ENCODE data around the gene MBNL1.

Gene MBNL1

GRCh38 chr3:152282813-152283212 lies 14.1 kb downstream of the MBNL1 start:
- POLR2A ChIA-PET: no interaction called here
- TF ChIP-seq, protein P1, sequence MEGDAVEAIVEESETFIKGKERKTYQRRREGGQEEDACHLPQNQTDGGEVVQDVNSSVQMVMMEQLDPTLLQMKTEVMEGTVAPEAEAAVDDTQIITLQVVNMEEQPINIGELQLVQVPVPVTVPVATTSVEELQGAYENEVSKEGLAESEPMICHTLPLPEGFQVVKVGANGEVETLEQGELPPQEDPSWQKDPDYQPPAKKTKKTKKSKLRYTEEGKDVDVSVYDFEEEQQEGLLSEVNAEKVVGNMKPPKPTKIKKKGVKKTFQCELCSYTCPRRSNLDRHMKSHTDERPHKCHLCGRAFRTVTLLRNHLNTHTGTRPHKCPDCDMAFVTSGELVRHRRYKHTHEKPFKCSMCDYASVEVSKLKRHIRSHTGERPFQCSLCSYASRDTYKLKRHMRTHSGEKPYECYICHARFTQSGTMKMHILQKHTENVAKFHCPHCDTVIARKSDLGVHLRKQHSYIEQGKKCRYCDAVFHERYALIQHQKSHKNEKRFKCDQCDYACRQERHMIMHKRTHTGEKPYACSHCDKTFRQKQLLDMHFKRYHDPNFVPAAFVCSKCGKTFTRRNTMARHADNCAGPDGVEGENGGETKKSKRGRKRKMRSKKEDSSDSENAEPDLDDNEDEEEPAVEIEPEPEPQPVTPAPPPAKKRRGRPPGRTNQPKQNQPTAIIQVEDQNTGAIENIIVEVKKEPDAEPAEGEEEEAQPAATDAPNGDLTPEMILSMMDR (IDR thresholded peaks at IDR 0.05; ENCODE audit: control extremely low read depth, extremely low read depth, low read depth, missing control alignments): no peak

GRCh38 chr3:152283492-152284381 lies 15.0 kb downstream of the MBNL1 start:
- no peak for DNase-seq (ENCODE audit: extremely low spot score)
- TF ChIP-seq, protein P1 (IDR thresholded peaks at IDR 0.05; ENCODE audit: control extremely low read depth, extremely low read depth, low read depth, missing control alignments): no peak
- ChIA-PET POLR2A (no interaction called here), CTCF (interaction anchor here (1.0 to 4.4 kb wide), 7 partner anchors 9 to 160 kb away, joined by 3 to 17 read pairs (median 3); no protein-coding TSS in a partner anchor)

More at GRCh38 chr3:152282813-152283212, 14.1 kb downstream of the MBNL1 start:
- CTCF ChIA-PET: interaction anchor here (1.0 to 1.1 kb wide), 4 partner anchors 8 to 161 kb away, joined by 3 to 7 read pairs (median 3); no protein-coding TSS in a partner anchor
- DNase-seq (ENCODE audit: extremely low spot score): no peak

DNA sequence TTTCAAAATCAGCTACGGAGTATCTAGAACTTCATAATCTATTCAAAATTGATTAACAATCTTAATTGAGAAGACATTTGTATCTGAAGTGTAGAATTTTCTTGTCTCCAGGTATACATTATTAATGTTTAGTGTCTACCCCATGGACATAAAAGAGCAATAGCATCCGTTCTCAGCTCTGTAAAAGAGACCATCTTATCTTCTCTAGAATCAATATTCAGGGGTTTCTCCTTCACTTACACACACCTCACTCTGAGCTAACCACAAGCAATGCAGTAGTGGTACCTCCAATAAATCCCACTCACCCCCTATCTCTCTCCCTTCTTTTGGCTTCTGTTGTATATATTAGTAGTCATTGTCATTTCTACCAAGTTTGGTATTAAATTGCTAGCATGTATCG lies 16.2 kb downstream of the MBNL1 start:
- CTCF ChIA-PET: interaction anchor here (1.0 to 4.4 kb wide), 5 partner anchors 10 to 148 kb away, joined by 3 to 17 read pairs (median 3); no protein-coding TSS in a partner anchor
- no peak for DNase-seq (ENCODE audit: extremely low spot score)
- TF ChIP-seq, protein P1 (IDR thresholded peaks at IDR 0.05; ENCODE audit: control extremely low read depth, extremely low read depth, low read depth, missing control alignments): no peak
- POLR2A ChIA-PET: interaction anchor here (0.6 kb wide), 1 partner anchor 17 kb away, joined by 3 read pairs; no protein-coding TSS in a partner anchor

DNA sequence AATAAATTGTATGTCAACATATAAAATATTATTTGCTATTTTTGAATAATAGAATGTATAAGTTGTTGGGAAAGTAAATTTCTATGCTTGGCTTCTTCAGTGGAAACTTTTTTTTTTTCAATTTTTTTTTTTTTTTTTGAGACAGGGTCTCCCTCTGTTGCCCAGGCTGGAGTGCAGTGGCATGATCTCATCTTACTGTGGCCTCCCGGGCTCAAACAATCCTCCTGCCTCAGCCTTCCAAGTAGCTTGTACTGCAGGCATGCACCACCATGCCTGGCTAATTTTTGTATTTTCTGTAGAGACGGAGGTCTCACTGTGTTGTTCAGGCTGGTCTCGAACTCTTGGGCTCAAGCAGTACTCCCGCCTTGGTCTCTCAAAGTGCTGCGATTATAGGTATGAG lies 16.8 kb downstream of the MBNL1 start:
- TF ChIP-seq, protein P1 (IDR thresholded peaks at IDR 0.05; ENCODE audit: control extremely low read depth, extremely low read depth, low read depth, missing control alignments): no peak
- CTCF ChIA-PET: interaction anchor here (1.1 to 4.4 kb wide), 4 partner anchors 11 to 37 kb away, joined by 3 to 17 read pairs (median 6); no protein-coding TSS in a partner anchor
- POLR2A ChIA-PET: interaction anchor here (0.6 kb wide), 1 partner anchor 16 kb away, joined by 3 read pairs; no protein-coding TSS in a partner anchor
- DNase-seq (ENCODE audit: extremely low spot score): no peak

- ChIA-PET CTCF (interaction anchor here (0.7 to 4.4 kb wide), 5 partner anchors 9 to 75 kb away, joined by 3 to 17 read pairs (median 3); no protein-coding TSS in a partner anchor), POLR2A (no interaction called here)
- DNase-seq (ENCODE audit: extremely low spot score): no peak
- TF ChIP-seq, protein P1 (IDR thresholded peaks at IDR 0.05; ENCODE audit: control extremely low read depth, extremely low read depth, low read depth, missing control alignments): no peak
Observed at GRCh38 chr3:152287898-152288576, 19.3 kb downstream of the MBNL1 start.

DNA sequence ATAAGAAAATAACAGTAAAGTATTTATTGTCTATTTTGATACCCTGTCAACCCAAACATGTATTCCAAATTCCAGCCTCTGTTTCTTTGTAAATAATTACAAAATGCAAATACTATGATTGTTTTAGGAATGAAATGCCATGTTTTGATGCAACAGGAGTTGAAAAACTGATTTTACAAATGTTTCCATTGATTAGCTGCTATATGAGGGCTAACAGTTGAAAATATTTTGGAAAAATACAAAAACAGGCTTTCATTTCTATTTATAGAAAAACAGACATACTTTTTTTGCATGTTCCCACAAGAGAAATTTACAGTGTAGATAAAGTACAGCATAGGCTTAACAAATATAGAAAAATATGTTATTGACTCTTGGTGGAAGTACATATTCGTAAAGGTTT lies 20.0 kb downstream of the MBNL1 start:
- POLR2A ChIA-PET: no interaction called here
- CTCF ChIA-PET: interaction anchor here (1.0 kb wide), 1 partner anchor 75 kb away, joined by 3 read pairs; no protein-coding TSS in a partner anchor
- DNase-seq (ENCODE audit: extremely low spot score): no peak
- TF ChIP-seq, protein P1 (IDR thresholded peaks at IDR 0.05; ENCODE audit: control extremely low read depth, extremely low read depth, low read depth, missing control alignments): no peak
